ENCODE measurements around the gene FBN3. TPM values are rescaled to one million over a fixed set of nuclear protein-coding genes. Genes with fewer than 3 reads are reported as not detected.

The FBN3 gene
- total RNA-seq, 4 donors from 2014 or later: under 0.01 TPM; not detected in 3

DNA sequence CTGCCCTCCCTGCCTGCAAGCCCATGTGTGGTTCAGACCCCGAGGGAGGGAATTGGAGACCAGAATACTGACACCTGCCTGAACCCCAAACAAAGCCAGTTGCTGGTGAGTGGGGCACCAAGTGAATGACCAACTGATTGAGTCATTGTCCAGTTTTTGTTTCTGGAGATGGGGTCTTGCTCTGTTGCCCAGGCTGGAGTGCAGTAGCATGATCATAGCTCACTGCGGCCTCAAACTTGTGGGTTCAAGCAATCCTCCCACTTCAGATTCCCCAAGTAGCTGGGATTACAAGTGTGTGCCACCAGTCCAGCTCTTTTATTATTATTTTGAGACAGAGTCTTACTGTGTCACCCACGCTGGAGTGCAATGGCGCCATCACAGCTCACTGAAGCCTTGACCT is 92.9 kb downstream of the FBN3 start:
- no peak for DNase-seq (ENCODE audit: extremely low spot score)
- TF ChIP-seq POLR2A (IDR thresholded peaks at IDR 0.05; ENCODE audit: low read depth) (no peak), EP300 (IDR thresholded peaks at IDR 0.05) (no peak), POLR2AphosphoS5 (IDR thresholded peaks at IDR 0.05) (no peak)
- TF ChIP-seq, protein P1, sequence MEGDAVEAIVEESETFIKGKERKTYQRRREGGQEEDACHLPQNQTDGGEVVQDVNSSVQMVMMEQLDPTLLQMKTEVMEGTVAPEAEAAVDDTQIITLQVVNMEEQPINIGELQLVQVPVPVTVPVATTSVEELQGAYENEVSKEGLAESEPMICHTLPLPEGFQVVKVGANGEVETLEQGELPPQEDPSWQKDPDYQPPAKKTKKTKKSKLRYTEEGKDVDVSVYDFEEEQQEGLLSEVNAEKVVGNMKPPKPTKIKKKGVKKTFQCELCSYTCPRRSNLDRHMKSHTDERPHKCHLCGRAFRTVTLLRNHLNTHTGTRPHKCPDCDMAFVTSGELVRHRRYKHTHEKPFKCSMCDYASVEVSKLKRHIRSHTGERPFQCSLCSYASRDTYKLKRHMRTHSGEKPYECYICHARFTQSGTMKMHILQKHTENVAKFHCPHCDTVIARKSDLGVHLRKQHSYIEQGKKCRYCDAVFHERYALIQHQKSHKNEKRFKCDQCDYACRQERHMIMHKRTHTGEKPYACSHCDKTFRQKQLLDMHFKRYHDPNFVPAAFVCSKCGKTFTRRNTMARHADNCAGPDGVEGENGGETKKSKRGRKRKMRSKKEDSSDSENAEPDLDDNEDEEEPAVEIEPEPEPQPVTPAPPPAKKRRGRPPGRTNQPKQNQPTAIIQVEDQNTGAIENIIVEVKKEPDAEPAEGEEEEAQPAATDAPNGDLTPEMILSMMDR (IDR thresholded peaks at IDR 0.05): no peak
- Histone ChIP-seq H3K4me1 (no peaks in the 10 kb centered on the region), H3K27ac (replicated peaks in 1 of 4) (no peak overlapping the region), H3K27me3 (peaks cover 0 to 9% (median 0%) of the 10 kb centered on the region in 4 donors), H3K9me3 (no peaks in the 10 kb centered on the region), H3K36me3 (no peaks in the 10 kb centered on the region), H3K4me3 (no peak overlapping the region)
- intact Hi-C loops (cut with DNase I): no loop called here
- 92% methylated on average over 4 of the region's 4 CpGs for WGBS

DNA sequence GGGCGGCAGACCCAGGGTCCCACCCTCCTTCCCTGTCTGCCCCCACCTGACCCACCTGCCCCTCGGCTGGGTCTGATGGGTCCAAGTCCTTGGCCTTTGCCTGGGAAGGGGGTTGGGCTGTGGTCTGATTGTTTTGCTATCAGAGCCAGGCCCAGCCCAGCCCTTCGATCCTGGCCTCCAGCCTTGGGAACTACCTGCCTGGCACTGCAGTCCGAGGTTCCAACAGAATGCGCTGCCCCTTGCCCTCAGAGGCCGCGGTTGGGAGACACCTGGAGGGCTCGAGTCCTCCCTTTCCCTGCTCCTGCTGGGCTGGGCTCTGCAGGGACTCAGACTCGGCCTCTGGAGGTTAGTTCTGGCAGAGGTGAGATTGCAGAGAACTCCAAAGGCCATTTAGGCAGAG is 95.2 kb downstream of the FBN3 start:
- no peak overlapping the region for H3K4me3 ChIP-seq
- 62% methylated on average over 7 of the region's 9 CpGs for WGBS
- H3K27me3 ChIP-seq: peaks cover 0 to 24% (median 0%) of the 10 kb centered on the region in 4 donors
- no peaks in the 10 kb centered on the region for H3K9me3 ChIP-seq
- no peak for DNase-seq (ENCODE audit: extremely low spot score)
- H3K4me1 ChIP-seq: peaks cover 7 to 11% (median 10%) of the 10 kb centered on the region in 4 donors
- H3K27ac ChIP-seq (replicated peaks in 1 of 4): no peak overlapping the region
- no peaks in the 10 kb centered on the region for H3K36me3 ChIP-seq
- no peak for TF ChIP-seq EP300 (IDR thresholded peaks at IDR 0.05)
- TF ChIP-seq, protein P1 (IDR thresholded peaks at IDR 0.05): no peak
- TF ChIP-seq POLR2A (IDR thresholded peaks at IDR 0.05; ENCODE audit: low read depth): no peak
- no peak for TF ChIP-seq POLR2AphosphoS5 (IDR thresholded peaks at IDR 0.05)
- intact Hi-C loops (cut with DNase I): no loop called here

DNA sequence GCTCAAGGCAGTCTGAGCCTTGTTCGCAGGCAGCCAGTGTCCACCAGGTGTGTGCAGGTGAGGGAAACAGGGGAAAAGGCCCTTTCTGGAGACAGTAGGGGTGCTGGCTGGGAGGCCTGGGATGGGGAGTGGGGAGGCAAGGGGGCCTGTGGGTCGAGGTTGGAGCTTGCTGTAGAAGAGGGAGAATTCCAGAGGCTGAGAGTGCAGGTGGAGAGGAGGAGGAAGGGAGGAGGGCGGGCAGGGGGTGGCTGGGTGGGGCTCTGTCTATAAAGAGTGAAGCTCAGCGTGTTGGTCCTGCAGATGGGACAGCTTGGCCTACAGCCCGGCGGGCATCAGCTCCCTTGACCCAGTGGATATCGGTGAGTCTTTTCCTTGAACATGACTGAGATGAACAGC is 96.9 kb downstream of the FBN3 start, which contains the start of gene CCL25:
Gene CCL25, plus strand, starts transcription at position 297 of the 396 bp plus-strand sequence. CDS start 290 bp downstream, outside the sequence.
- H3K27ac ChIP-seq (replicated peaks in 1 of 4): no peak within 1 kb of the TSS
- peaks cover 0 to 40% (median 0%) of the 10 kb centered on the region in 4 donors for H3K27me3 ChIP-seq
- 79% methylated on average over 7 of the region's 7 CpGs for WGBS
- no peak for DNase-seq (ENCODE audit: extremely low spot score)
- peaks cover 7 to 11% (median 10%) of the 10 kb centered on the region in 4 donors for H3K4me1 ChIP-seq
- no peaks in the 10 kb centered on the region for H3K9me3 ChIP-seq
- TF ChIP-seq POLR2AphosphoS5 (IDR thresholded peaks at IDR 0.05) (no peak), POLR2A (IDR thresholded peaks at IDR 0.05; ENCODE audit: low read depth) (no peak), EP300 (IDR thresholded peaks at IDR 0.05) (no peak)
- TF ChIP-seq, protein P1 (IDR thresholded peaks at IDR 0.05): no peak
- H3K36me3 ChIP-seq: no peaks in the 10 kb centered on the region
- intact Hi-C loops (cut with DNase I): no loop called here
- no peak within 1 kb of the TSS for H3K4me3 ChIP-seq

DNA sequence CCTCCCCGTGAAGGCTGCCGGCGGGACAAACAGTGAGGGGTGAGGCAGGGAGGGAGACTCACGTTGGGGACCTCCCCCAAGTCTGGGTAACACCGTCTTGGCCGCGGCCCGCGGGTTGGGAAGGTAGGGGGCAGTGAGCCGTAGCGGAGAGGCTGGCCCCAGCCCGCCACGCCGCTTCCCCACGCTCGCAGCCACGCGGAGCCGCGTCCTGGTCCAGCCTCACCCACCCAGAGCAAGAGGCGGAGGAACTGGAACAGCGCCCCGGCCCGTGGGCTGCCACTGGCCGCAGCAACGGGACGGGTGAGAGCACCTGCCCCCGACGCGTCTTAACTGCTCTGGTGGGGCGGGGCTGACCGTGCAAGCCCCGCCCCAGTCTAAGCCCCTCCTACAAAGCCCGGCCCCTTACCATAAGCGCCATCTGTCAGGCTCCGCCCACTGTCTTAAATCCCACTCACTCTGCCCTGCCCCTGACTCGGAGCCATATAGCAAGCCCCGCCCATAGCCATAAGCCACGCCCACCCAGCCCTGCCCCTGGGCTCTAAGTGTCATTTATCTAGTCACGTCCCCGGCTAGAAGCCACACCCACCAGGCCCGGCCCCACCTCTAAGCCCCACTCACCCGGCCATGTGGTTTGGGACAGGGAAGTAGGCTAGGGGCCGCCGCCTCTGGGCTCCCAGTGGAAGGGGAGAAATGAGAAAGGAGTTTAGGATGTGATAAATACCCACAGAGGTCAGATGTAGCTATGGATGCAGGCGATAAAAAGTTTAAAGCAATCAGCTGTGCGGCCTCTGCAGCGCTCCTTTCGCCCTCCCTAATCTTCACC is 98.9 kb downstream of the FBN3 start:
- TF ChIP-seq POLR2AphosphoS5 (IDR thresholded peaks at IDR 0.05): no peak
- TF ChIP-seq, protein P1 (IDR thresholded peaks at IDR 0.05): no peak
- TF ChIP-seq EP300 (IDR thresholded peaks at IDR 0.05): no peak
- TF ChIP-seq POLR2A (IDR thresholded peaks at IDR 0.05; ENCODE audit: low read depth): no peak
- H3K27ac ChIP-seq (replicated peaks in 1 of 4): no peak overlapping the region
- peak; percentile 95 for DNase-seq (ENCODE audit: extremely low spot score)
- intact Hi-C loops (cut with DNase I): no loop called here
- peak overlapping the region; percentile 39 to 50 (median 42) for H3K4me3 ChIP-seq
- no peaks in the 10 kb centered on the region for H3K36me3 ChIP-seq
- 10% methylated on average over 31 of the region's 49 CpGs for WGBS
- H3K9me3 ChIP-seq: no peaks in the 10 kb centered on the region
- H3K27me3 ChIP-seq: peaks cover 0 to 45% (median 0%) of the 10 kb centered on the region in 4 donors
- peaks cover 7 to 11% (median 10%) of the 10 kb centered on the region in 4 donors for H3K4me1 ChIP-seq
